ENCODE measurements around the gene CACNA2D3. TPM values are rescaled to one million over a fixed set of nuclear protein-coding genes. Genes with fewer than 3 reads are reported as not detected.

The CACNA2D3 gene
- total and polyA plus RNA-seq, 2 experiments from 2014 or later: 0.30 to 0.43 TPM

GRCh38 chr3:55118451-55118850 lies 996.1 kb downstream of the CACNA2D3 start:
- Histone ChIP-seq H3K36me3 (ENCODE audit: low read depth) (no peaks in the 10 kb centered on the region), H3K27ac (no peak overlapping the region), H3K9ac (no peak overlapping the region), H2AFZ (no peak overlapping the region), H3K79me2 (ENCODE audit: insufficient read depth) (no peaks in the 10 kb centered on the region), H4K20me1 (ENCODE audit: insufficient read depth) (no peaks in the 10 kb centered on the region), H3K27me3 (replicated peaks; ENCODE audit: insufficient read depth) (no peaks in the 10 kb centered on the region), H3F3A (ENCODE audit: insufficient read depth) (no peaks in the 10 kb centered on the region), H3K4me2 (ENCODE audit: unreplicated experiment) (no peak overlapping the region), H3K4me3 (no peak overlapping the region), H3K9me3 (ENCODE audit: low read depth) (no peaks in the 10 kb centered on the region), H3K4me1 (ENCODE audit: insufficient read depth) (no peaks in the 10 kb centered on the region), H3K9me2 (ENCODE audit: insufficient read depth) (no peaks in the 10 kb centered on the region)
- WGBS, 2 experiments (ENCODE audit: low coverage in 1 of 2, low lambda C conversion rate in 2 of 2, missing lambda C conversion rate in 2 of 2): 69 to 76% methylated on average over 5 of the region's 5 CpGs
- DNase-seq: no peak
- in situ Hi-C loops (cut with MboI): no loop called here
- TF ChIP-seq EZH2 (IDR thresholded peaks at IDR 0.05; ENCODE audit: insufficient read depth, poor library complexity, severe bottlenecking) (no peak), EZH2phosphoT487 (IDR thresholded peaks at IDR 0.05; ENCODE audit: insufficient read depth, low read depth) (no peak)

GRCh38 chr3:55119268-55119667 lies 996.9 kb downstream of the CACNA2D3 start:
- no peaks in the 10 kb centered on the region for H3K27me3 ChIP-seq (replicated peaks; ENCODE audit: insufficient read depth)
- no peaks in the 10 kb centered on the region for H3K9me2 ChIP-seq (ENCODE audit: insufficient read depth)
- in situ Hi-C loops (cut with MboI): no loop called here
- no peaks in the 10 kb centered on the region for H3K36me3 ChIP-seq (ENCODE audit: low read depth)
- no peaks in the 10 kb centered on the region for H3K79me2 ChIP-seq (ENCODE audit: insufficient read depth)
- no peaks in the 10 kb centered on the region for H3K9me3 ChIP-seq (ENCODE audit: low read depth)
- H3F3A ChIP-seq (ENCODE audit: insufficient read depth): no peaks in the 10 kb centered on the region
- TF ChIP-seq EZH2 (IDR thresholded peaks at IDR 0.05; ENCODE audit: insufficient read depth, poor library complexity, severe bottlenecking): no peak
- TF ChIP-seq EZH2phosphoT487 (IDR thresholded peaks at IDR 0.05; ENCODE audit: insufficient read depth, low read depth): no peak
- no peak overlapping the region for H2AFZ ChIP-seq
- no peak overlapping the region for H3K9ac ChIP-seq
- H3K27ac ChIP-seq: no peak overlapping the region
- H3K4me2 ChIP-seq (ENCODE audit: unreplicated experiment): no peak overlapping the region
- no peaks in the 10 kb centered on the region for H4K20me1 ChIP-seq (ENCODE audit: insufficient read depth)
- DNase-seq: no peak
- WGBS, 2 experiments (ENCODE audit: low coverage in 1 of 2, low lambda C conversion rate in 2 of 2, missing lambda C conversion rate in 2 of 2): 67 to 75% methylated on average over 4 of the region's 4 CpGs
- H3K4me3 ChIP-seq: no peak overlapping the region
- no peaks in the 10 kb centered on the region for H3K4me1 ChIP-seq (ENCODE audit: insufficient read depth)

GRCh38 chr3:55122312-55122711 lies 1000.0 kb downstream of the CACNA2D3 start:
- Histone ChIP-seq H2AFZ (no peak overlapping the region), H3K4me3 (no peak overlapping the region), H3K79me2 (ENCODE audit: insufficient read depth) (no peaks in the 10 kb centered on the region), H3K9me3 (ENCODE audit: low read depth) (no peaks in the 10 kb centered on the region), H4K20me1 (ENCODE audit: insufficient read depth) (no peaks in the 10 kb centered on the region), H3K4me2 (ENCODE audit: unreplicated experiment) (no peak overlapping the region), H3K27me3 (replicated peaks; ENCODE audit: insufficient read depth) (no peaks in the 10 kb centered on the region), H3K36me3 (ENCODE audit: low read depth) (no peaks in the 10 kb centered on the region), H3K27ac (no peak overlapping the region), H3F3A (ENCODE audit: insufficient read depth) (peaks cover 6% of the 10 kb centered on the region; the same call in 1 of the 2 replicates), H3K9ac (no peak overlapping the region), H3K4me1 (ENCODE audit: insufficient read depth) (no peaks in the 10 kb centered on the region), H3K9me2 (ENCODE audit: insufficient read depth) (no peaks in the 10 kb centered on the region)
- no peak for TF ChIP-seq EZH2phosphoT487 (IDR thresholded peaks at IDR 0.05; ENCODE audit: insufficient read depth, low read depth)
- TF ChIP-seq EZH2 (IDR thresholded peaks at IDR 0.05; ENCODE audit: insufficient read depth, poor library complexity, severe bottlenecking): no peak
- no peak for DNase-seq
- WGBS, 2 experiments (ENCODE audit: low coverage in 1 of 2, low lambda C conversion rate in 2 of 2, missing lambda C conversion rate in 2 of 2): 58 to 76% methylated on average over 2 of the region's 2 CpGs
- in situ Hi-C loops (cut with MboI): no loop called here

Other genes starting within 250 kb of the CACNA2D3 start
- 33.0 and 41.0 TPM in 2 replicates for gene ACTR8, start 240.4 kb upstream of the CACNA2D3 start, total RNA-seq (2014; rRNA removed; shearing (Covaris generic))
- 23.0 and 25.3 TPM in 2 replicates for gene ACTR8, start 240.4 kb upstream of the CACNA2D3 start, polyA plus RNA-seq (2016; fragmentation: Nextera tagmentation; extraction: Ambion mirVana)
- gene SELENOK, start 230.7 kb upstream of the CACNA2D3 start, total RNA-seq (2014; rRNA removed; shearing (Covaris generic)): 22.4 and 37.5 TPM in 2 replicates
- gene SELENOK, start 230.7 kb upstream of the CACNA2D3 start, polyA plus RNA-seq (2016; fragmentation: Nextera tagmentation; extraction: Ambion mirVana): 92.1 and 97.5 TPM in 2 replicates